GM10266 (cell line): ENCODE results near the gene SGPL1.

ENCODE experiments used
- DNase-seq: peaks from one replicate; pipeline ENCODE4 v3.0.0; 2012; ENCODE audit errors: extremely low spot score
- TF ChIP-seq, protein P1 (sequence below): IDR thresholded peaks from 2 replicates; pipeline ENCODE4 v1.5.1; 2012; ENCODE audit warnings: mild to moderate bottlenecking, low read depth; ENCODE audit not compliant: control insufficient read depth, insufficient read depth; ENCODE audit errors: missing control alignments

Gene SGPL1

GRCh38 chr10:70797840-70798239, 17.9 kb upstream of the SGPL1 start:
- TF ChIP-seq, protein P1, sequence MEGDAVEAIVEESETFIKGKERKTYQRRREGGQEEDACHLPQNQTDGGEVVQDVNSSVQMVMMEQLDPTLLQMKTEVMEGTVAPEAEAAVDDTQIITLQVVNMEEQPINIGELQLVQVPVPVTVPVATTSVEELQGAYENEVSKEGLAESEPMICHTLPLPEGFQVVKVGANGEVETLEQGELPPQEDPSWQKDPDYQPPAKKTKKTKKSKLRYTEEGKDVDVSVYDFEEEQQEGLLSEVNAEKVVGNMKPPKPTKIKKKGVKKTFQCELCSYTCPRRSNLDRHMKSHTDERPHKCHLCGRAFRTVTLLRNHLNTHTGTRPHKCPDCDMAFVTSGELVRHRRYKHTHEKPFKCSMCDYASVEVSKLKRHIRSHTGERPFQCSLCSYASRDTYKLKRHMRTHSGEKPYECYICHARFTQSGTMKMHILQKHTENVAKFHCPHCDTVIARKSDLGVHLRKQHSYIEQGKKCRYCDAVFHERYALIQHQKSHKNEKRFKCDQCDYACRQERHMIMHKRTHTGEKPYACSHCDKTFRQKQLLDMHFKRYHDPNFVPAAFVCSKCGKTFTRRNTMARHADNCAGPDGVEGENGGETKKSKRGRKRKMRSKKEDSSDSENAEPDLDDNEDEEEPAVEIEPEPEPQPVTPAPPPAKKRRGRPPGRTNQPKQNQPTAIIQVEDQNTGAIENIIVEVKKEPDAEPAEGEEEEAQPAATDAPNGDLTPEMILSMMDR = no peak
- no peak for DNase-seq

DNA sequence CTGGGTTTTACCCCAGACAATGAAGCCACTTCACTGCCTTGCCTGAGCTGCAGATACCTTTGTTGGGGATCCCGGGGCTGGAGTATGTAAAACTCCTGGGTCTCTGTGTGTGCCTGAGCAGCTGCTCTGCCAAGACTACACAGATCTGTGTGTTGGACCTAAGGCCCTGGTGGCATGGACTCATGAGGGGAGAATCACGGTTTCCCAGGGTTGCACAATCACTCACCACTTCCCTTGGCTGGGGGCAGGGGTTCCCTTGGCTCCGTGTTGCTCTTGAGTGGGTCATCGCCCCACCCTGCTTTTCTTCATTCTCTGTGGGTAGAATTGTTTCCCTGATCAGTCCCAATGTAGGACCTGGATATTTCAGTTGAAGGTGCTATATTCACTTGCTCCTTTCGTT, 16.6 kb upstream of the SGPL1 start:
- TF ChIP-seq, protein P1 = no peak
- no peak for DNase-seq

DNA sequence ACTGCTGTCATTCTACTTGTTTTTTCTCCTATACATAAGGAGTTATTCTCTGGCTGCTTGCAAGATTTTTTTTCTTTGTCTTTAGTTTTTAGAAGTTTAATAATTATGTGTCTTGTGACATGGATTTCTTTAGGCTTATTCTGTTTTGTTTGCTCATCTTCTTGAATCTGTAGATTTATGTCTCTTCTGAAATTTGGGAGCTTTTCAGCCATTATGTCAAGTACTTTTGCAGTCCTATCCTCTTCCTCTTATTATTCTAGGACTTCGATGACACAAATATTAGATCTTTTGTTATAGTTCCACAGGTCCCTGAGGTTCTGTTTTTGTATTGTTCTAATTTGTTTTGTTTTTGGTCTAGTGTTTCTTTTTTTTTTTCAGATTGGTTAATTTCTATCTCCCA, 13.9 kb upstream of the SGPL1 start:
- TF ChIP-seq, protein P1 = no peak

DNA sequence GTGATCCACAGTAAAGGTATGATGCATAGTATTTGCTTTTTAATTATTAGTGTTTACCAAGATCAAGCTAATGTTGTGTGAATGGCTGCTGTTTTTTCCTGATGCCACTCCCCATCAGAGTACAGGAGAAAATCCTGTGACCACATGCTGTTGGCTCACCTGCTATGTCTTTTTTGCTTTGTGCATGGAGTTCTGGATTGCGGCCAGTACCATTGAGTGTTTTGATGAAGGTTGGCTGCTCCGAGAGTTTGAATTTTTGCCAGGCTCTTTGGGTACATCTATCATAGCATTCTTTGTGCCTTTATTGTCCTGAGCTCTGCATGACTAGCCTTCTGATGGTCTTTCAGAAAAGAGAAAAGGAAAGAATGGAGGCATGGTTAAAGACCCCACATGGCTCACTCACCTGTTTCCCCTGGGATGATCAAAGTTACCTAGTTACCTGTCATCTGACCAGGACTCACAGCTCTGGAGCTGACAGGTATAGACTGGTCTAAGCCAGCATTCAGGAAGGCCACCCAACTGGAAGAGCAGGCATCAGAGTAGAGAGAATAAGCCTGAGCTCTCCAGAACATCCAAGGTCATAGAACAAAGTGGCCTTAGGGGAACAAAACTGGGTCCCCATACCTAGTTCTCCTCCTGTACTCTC, 11.8 kb upstream of the SGPL1 start:
- DNase-seq = no peak

More for the DNA sequence above, 13.9 kb upstream of the SGPL1 start:
- DNase-seq = no peak

DNA sequence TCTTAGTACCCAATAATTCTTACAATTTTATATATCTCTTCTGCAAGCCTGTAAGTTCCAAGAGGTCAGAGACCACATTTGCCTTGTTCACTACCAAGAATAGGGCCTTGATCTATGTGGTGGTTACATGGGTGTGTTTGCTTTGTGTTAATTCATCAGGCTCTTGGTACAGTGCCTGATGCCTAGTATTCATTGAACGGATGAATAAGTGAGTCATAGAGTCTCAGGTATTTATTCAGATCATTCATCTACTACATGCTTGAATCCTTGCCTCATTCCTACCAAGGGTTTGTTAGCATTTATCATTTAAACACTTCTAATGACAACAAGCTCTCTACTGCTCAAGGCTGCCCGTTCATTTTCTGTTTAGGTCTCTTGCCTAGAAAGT, 11.3 kb upstream of the SGPL1 start:
- TF ChIP-seq, protein P1 = no peak
- no peak for DNase-seq

More for the DNA sequence above, 11.8 kb upstream of the SGPL1 start:
- TF ChIP-seq, protein P1 = no peak

- DNase-seq = no peak
- TF ChIP-seq, protein P1 = no peak
Measured at GRCh38 chr10:70805619-70806215, 10.0 kb upstream of the SGPL1 start.

GRCh38 chr10:70806841-70807240, 8.9 kb upstream of the SGPL1 start:
- DNase-seq = no peak
- TF ChIP-seq, protein P1 = no peak
